ENCODE results near the gene RNU6-7. TPM values are rescaled to one million over a fixed set of nuclear protein-coding genes. Genes with fewer than 3 reads are reported as not detected.
A peak's percentile ranks its signal among the peaks of the same experiment; 100 is the strongest.

RNU6-7 gene
- total RNA-seq, 4 donors from 2014 or later = not detected

DNA sequence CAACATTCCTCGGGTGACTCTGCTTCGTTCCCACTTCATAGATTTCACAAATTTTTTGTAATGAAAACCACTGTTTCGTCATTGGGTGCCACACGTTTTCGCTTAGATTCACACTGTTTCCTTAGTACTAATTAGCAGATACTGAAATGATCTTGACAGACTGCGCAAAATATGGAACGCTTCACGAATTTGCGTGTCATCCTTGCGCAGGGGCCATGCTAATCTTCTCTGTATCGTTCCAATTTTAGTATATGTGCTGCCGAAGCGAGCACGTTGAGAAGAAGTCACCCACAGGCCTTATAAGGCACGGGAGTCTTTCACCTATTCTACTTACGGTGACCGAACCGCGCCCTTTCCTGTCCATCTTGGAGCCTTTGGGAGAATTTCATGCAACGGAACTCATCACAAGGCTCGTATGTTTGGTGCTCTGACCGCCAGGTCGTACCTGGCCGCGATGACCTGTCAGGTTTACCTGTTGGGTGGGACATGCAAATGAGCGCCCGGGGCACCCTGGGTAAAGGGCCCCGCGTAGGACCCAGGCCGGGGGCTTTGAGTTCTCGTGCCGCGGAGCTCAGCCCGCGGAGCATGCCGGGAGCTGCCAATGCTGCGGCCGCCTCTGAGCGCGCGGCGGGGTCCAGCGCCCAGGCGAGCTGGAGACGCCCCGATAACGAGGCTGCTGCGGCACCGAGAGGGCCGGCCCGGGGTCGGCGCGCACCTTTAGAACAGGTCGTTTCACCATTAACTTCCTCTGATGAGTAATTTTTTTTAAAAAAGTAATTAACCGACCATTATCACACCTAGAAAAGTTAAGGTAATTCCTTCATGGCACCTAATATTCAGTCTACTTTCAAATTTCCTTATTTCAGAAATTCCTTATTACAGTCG, 1.4 kb downstream of the RNU6-7 start, which contains the start of gene RNU6-8:
RNU6-8 (minus strand) TSS at position 272 of the 885 bp plus-strand sequence.
- DNase-seq (ENCODE audit: extremely low spot score) = peak; percentile 95
- Histone ChIP-seq H3K27me3 (no peaks in the 10 kb centered on the region), H3K4me1 (peaks cover 9 to 23% (median 19%) of the 10 kb centered on the region in 4 donors), H3K9me3 (no peaks in the 10 kb centered on the region), H3K36me3 (no peaks in the 10 kb centered on the region), H3K27ac (replicated peaks in 1 of 4) (peak within 1 kb of the TSS; percentile 82 to 89 (median 85)), H3K4me3 (peak within 1 kb of the TSS; percentile 57 to 80 (median 69))
- intact Hi-C loops (cut with DNase I) = loop anchor here (5.0 kb wide), 1 partner anchor 49 kb away; no protein-coding TSS in a partner anchor
- WGBS = under 1% methylated on average over 41 of the region's 57 CpGs
- peak; percentile 80 to 91 for TF ChIP-seq POLR2AphosphoS5 (IDR thresholded peaks at IDR 0.05)
- TF ChIP-seq EP300 (IDR thresholded peaks at IDR 0.05) = no peak
- TF ChIP-seq, protein P1, sequence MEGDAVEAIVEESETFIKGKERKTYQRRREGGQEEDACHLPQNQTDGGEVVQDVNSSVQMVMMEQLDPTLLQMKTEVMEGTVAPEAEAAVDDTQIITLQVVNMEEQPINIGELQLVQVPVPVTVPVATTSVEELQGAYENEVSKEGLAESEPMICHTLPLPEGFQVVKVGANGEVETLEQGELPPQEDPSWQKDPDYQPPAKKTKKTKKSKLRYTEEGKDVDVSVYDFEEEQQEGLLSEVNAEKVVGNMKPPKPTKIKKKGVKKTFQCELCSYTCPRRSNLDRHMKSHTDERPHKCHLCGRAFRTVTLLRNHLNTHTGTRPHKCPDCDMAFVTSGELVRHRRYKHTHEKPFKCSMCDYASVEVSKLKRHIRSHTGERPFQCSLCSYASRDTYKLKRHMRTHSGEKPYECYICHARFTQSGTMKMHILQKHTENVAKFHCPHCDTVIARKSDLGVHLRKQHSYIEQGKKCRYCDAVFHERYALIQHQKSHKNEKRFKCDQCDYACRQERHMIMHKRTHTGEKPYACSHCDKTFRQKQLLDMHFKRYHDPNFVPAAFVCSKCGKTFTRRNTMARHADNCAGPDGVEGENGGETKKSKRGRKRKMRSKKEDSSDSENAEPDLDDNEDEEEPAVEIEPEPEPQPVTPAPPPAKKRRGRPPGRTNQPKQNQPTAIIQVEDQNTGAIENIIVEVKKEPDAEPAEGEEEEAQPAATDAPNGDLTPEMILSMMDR (IDR thresholded peaks at IDR 0.05) = no peak
- peak; percentile 50 for TF ChIP-seq POLR2A (IDR thresholded peaks at IDR 0.05; ENCODE audit: low read depth)

DNA sequence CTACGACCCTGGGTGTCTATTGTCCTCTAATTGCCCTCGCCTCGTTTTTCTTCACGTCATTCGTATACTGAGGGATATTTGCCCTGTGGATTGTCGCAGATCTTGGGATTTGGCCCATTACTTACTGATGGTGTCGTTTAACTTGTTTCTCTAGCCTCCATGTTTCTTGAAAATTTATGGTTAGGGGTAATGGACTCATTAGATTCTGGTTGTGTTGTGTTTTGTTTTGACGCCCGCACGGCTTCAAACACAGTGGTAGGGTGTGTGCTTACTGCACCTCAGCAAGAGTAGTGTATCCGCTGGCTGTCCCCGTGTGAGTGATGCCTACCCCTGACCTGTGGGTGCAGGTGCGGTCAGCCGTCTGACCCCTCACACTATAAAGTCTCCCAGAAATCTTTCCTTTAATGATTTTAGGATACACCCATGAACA, 2.1 kb downstream of the RNU6-7 start:
- peak overlapping the region; percentile 82 to 89 (median 85) for H3K27ac ChIP-seq (replicated peaks in 1 of 4)
- TF ChIP-seq POLR2AphosphoS5 (IDR thresholded peaks at IDR 0.05) (no peak), POLR2A (IDR thresholded peaks at IDR 0.05; ENCODE audit: low read depth) (no peak)
- H3K36me3 ChIP-seq = no peaks in the 10 kb centered on the region
- no peaks in the 10 kb centered on the region for H3K9me3 ChIP-seq
- peak overlapping the region; percentile 57 to 80 (median 69) for H3K4me3 ChIP-seq
- peaks cover 9 to 23% (median 19%) of the 10 kb centered on the region in 4 donors for H3K4me1 ChIP-seq
- WGBS = 8% methylated on average over 14 of the region's 14 CpGs
- intact Hi-C loops (cut with DNase I) = loop anchor here (5.0 kb wide), 1 partner anchor 48 kb away; no protein-coding TSS in a partner anchor
- no peak for DNase-seq (ENCODE audit: extremely low spot score)
- H3K27me3 ChIP-seq = no peaks in the 10 kb centered on the region

DNA sequence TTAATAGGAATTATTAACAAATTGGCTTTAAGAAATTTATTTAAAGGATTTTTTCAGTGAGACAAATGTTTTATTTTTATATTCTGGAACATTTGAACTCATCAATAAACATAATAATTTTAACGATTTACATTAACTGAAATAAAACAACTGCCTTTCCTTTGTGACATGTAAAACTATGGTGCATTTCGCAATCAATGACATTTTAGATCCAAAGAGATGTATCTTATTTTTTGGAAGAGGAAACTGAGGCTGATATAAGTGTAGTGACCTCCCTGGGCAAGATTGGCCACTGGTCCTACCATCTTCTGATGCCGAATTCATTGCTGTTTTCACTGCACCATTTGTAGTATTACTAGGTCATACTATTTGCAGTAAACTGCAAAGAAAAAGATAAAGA, 3.7 kb downstream of the RNU6-7 start:
- H3K27ac ChIP-seq (replicated peaks in 1 of 4) = no peak overlapping the region
- TF ChIP-seq, protein P1 (IDR thresholded peaks at IDR 0.05) = no peak
- TF ChIP-seq POLR2A (IDR thresholded peaks at IDR 0.05; ENCODE audit: low read depth) (no peak), EP300 (IDR thresholded peaks at IDR 0.05) (no peak), POLR2AphosphoS5 (IDR thresholded peaks at IDR 0.05) (no peak)
- 93% methylated on average over 3 of the region's 3 CpGs for WGBS

DNA sequence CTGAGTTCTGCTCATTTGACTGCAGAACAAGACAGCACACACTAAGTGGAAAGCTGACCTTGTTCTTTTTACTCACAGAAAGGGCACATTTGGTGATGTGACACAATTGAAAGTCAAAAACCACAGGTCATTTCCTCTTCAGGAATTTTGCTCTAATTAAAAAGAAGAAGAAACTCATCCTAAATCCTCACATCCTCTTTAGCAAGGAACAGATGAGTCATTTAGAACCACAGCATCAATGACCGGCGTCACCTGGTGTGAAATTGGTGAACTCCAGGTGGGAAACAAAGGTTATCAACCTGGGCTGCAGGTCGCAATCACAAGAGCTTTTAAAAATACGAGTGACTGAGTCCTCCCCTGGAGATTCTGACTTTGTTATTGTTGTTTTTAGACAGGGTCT, 4.1 kb downstream of the RNU6-7 start:
- Histone ChIP-seq H3K27ac (replicated peaks in 1 of 4) (peak overlapping the region in 1 of 4 donors; percentile 50), H3K4me1 (peaks cover 9 to 22% (median 14%) of the 10 kb centered on the region in 4 donors), H3K4me3 (no peak overlapping the region), H3K9me3 (no peaks in the 10 kb centered on the region), H3K36me3 (no peaks in the 10 kb centered on the region), H3K27me3 (no peaks in the 10 kb centered on the region)
- TF ChIP-seq EP300 (IDR thresholded peaks at IDR 0.05) (no peak), POLR2AphosphoS5 (IDR thresholded peaks at IDR 0.05) (no peak), POLR2A (IDR thresholded peaks at IDR 0.05; ENCODE audit: low read depth) (no peak)
- TF ChIP-seq, protein P1 (IDR thresholded peaks at IDR 0.05) = no peak
- intact Hi-C loops (cut with DNase I) = no loop called here
- DNase-seq (ENCODE audit: extremely low spot score) = no peak
- 83% methylated on average over 4 of the region's 4 CpGs for WGBS

More for the DNA sequence above, 3.7 kb downstream of the RNU6-7 start:
- Histone ChIP-seq H3K4me3 (no peak overlapping the region), H3K4me1 (peaks cover 9 to 22% (median 18%) of the 10 kb centered on the region in 4 donors), H3K9me3 (no peaks in the 10 kb centered on the region), H3K36me3 (no peaks in the 10 kb centered on the region), H3K27me3 (no peaks in the 10 kb centered on the region)
- DNase-seq (ENCODE audit: extremely low spot score) = no peak
- intact Hi-C loops (cut with DNase I) = no loop called here

DNA sequence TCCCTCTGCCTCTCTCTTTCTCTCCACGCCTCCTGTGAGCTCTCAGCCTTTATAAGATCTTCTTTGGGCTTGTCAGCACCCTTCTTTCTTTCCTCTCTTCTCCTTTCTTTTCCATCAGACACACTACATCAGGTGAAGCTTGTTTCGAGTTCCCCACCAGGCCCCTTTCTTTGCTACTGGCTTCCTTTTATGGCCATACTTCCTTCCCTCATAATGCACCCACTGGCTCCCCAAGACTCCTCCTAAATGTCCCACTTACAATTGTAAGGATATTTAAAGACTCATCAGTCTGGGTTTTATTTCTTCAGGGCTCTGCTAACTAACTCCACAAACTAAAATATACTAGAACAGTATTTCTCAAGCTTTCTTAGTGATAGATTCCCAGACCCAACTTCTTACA, 4.7 kb downstream of the RNU6-7 start:
- WGBS = 81% methylated on average over 2 of the region's 2 CpGs
- Histone ChIP-seq H3K36me3 (no peaks in the 10 kb centered on the region), H3K9me3 (no peaks in the 10 kb centered on the region), H3K27ac (replicated peaks in 1 of 4) (peak overlapping the region in 1 of 4 donors; percentile 50), H3K27me3 (no peaks in the 10 kb centered on the region), H3K4me1 (peaks cover 9 to 22% (median 13%) of the 10 kb centered on the region in 4 donors), H3K4me3 (no peak overlapping the region)
- DNase-seq (ENCODE audit: extremely low spot score) = no peak
- TF ChIP-seq, protein P1 (IDR thresholded peaks at IDR 0.05) = no peak
- TF ChIP-seq POLR2A (IDR thresholded peaks at IDR 0.05; ENCODE audit: low read depth) (no peak), POLR2AphosphoS5 (IDR thresholded peaks at IDR 0.05) (no peak), EP300 (IDR thresholded peaks at IDR 0.05) (no peak)
- intact Hi-C loops (cut with DNase I) = no loop called here
